GM21526 (cell line): ENCODE data around the gene CDKN2B-AS1.

Experiments used
- ATAC-seq: cut with Tn5 transposase; IDR thresholded peaks from one replicate; pipeline ENCODE4 v1.9.1; 2021; ENCODE audit warnings: moderate library complexity; ENCODE audit not compliant: unreplicated experiment, low FRiP score

The CDKN2B-AS1 gene

DNA sequence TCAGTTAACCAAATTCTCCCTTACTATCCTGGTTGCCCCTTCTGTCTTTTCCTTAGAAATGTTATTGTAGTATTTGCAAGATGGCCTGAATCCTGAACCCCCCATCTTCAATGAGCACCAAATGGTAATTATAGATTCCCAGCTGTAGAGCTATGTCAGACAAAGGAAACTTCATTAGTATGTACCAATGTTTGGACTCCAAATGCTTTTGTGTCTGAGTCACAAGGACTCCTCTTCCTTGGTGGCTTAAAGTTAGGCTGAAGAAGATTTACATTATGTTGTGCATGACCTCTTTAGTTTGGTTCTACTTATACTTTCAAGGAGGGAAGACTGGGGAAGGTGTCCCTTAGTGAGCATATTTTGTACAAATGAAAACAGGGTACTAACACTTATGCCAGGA, 120.4 kb downstream of the CDKN2B-AS1 start:
- ATAC-seq, result no peak

DNA sequence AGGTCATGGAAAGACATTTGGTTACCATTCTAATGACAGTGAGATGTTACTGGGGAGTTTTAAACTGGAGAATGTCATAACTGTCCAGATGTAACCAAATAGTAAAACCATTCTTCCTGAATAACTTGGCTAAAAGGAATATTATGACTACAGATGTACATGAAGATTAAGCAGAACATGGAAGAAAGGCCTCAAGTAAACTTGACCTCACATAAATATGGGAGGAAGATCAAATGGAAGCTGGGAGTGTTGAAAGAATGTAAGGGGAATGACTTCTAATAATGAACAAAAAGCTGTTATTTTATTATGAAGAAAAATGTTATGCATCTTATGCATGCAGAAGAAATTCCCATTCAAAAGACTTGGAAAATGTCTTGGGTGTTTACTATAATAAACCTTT, 122.2 kb downstream of the CDKN2B-AS1 start:
- no peak for ATAC-seq

DNA sequence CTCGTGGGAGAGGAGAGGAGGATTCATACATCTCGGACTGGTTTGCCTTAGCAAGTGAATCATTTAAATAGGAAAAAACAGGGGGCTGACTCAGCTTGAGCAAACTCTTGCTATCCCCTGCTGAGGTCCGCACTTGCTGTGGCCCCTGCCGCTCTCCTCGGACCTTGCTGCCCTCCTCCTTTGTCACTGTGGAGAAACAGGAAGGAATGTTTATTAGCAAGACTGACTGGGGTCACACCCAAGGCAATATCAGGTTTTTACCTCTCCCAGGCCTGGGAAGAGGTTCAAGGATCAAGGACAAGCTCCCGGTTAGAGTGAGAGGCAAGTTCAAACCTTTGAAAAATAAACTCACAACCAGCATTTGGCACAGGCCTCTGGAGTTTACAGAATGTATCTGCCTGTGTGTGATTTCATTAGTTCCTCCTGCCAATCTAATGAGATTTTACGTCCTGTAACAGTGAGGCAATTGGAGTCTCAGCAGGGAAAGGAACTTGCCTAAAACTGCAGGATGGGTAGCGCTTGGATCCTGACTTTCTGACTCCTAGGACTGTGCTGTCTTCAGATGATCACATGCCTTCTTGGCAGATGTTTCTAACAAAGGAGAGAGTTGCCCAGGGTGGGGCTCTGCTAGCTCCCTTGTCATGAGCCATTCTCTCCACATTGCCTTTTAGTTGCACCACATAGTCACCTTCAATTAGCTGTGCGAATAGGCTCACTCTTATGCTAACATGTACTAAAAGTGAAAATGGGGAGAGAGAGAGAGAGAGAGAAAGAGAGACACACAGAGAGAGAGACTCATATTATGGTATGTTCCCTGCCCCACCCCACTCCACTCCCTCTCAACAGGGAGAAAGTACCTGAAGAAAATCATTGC, 123.2 kb downstream of the CDKN2B-AS1 start:
- ATAC-seq, result no peak

DNA sequence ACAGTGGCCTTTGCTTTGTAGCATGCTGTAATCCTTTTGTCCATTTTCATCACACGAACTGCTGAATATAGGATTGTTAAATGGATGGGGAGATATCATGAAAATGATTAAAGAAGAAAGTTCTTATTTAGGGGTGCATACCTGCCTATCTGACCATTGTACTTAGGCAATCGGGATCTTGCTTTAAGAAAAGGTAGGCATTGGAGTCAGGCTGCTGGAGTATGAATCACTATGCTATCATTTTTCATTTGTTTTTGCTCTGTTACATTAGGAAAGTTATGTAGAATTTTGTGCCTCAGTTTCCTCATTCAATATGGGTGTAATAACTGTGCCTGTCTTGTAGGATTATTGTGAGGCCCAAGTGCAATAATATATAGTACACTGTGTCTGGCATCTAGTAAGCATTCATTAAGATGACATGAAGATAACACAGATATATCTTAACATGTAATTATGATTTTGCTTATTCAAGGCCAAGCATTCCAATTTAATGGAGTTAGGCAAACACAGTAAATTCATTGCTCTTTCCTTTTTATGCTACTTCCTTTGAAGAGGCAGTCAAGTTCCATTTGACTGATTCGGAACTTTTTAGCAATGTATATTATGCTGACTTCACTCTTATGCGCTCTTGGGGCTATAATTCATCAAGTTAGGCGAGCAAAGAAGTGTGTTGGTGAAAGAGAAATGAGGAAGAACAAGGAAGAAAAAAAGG, 124.4 kb downstream of the CDKN2B-AS1 start:
- no peak for ATAC-seq

DNA sequence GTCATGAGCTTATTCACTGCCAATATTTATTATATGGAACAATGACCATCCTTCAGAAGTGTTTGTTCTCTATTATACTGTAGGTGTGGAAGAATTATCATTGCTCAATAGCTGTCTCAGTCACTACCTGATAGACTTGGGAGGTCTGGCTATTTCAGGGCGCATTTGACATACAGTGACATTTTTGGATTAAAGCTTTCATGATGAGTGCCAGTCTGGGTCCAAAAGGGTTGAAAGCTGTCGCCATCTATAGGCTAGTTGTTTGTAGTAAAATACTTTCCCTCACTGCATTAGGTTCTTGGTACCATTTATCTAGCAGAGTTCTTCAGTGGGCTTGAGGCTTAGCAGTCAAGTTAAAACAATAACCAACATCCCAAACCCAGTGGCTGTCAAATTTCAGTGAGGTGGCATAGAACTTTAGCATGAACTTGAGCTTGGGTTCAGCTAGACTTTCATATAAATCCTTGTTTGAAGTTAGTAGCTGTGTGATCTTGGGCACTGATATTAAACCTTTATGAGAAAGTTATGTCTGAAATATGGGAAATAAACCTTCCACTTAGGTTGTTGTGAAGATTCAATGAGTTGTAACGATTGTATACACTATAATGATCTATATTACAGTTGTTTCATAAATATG, 125.0 kb downstream of the CDKN2B-AS1 start:
- no peak for ATAC-seq

DNA sequence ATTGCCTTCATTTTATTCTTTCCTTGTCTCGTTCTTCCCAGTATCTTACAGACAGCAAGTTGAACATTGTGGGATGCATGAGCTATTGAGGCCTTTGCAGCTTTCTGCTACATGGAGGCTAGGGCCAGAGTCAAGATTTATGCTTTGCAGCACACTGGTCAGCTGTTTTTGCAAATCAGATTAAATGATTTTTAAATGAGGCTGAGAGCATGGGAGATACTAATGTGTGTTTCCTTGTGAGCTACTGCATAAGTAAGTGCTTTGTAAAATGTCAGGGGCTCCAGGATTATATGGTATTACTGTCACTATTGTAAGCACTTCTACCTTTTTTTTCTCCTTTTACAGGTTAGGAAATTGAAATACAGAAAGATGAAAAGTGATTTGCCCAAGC, 125.6 kb downstream of the CDKN2B-AS1 start:
- no peak for ATAC-seq

DNA sequence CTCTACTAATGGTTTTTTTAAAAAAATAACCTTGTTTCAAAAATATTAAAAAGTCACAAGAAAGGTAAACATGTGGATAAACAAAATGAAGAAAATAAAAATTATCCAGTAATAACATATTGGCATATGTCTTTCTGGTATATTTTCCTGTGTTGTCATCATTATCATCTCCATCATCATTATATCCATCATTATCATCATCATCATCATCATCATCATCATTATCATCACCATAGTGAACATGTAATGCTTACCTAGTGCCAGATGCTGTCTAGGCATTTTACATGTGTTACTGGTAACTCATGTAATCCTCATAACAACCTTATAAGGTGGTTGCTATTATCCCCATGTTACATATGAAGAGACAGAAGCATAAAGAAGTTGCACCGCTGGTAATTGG, 126.0 kb downstream of the CDKN2B-AS1 start:
- no peak for ATAC-seq

DNA sequence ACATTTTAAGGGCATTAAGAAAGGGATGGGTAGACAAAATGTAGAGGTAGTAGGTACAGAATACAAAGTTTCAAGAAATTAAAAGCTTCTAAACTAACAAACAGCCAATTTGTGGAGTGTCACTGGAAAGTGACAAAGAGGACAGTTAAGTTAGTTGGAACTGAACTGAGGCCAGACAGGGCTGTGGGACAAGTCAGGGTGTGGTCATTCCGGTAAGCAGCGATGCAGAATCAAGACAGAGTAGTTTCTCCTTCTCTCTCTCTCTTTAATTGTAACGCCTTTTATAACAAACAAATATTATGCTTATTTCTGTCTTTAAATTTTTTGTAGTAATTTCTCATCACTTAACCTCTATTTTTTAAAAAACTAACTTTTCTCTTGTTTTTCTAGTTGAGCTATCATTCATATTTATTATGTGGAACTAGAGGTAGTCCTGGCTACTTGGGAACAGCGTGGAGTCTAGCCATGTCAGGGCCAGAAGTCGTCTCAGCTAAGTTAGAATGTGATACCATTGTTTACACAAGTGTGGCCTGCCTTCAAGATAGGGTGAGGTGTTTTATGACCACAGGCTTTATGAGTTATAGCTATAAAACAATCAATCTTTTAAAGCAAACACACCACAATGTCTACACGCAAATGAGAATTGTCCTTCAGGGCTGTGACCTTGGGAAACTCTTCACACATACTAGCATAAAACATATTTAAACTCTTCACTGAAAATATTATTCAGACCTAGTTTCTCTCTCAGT, 129.8 kb downstream of the CDKN2B-AS1 start:
- no peak for ATAC-seq

DNA sequence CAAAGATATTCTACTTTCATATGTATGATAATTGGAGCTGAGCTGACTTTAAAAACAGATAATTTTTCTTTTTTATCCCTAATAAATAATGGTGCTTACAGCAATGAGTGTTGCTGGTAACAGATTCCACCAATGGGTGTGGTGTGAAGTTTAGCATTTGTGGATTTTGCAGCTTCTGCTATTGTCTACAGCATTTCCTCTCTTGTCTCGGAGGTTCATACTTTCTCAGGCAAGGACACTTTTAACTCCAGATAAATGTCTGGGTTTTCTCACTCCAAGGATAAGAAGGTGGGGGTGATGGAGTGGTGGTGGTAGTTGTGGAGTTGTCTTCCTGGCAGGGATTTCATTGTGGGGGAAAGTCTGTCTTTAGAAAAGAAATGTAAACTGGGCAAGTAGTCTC, 134.5 kb downstream of the CDKN2B-AS1 start:
- no peak for ATAC-seq

DNA sequence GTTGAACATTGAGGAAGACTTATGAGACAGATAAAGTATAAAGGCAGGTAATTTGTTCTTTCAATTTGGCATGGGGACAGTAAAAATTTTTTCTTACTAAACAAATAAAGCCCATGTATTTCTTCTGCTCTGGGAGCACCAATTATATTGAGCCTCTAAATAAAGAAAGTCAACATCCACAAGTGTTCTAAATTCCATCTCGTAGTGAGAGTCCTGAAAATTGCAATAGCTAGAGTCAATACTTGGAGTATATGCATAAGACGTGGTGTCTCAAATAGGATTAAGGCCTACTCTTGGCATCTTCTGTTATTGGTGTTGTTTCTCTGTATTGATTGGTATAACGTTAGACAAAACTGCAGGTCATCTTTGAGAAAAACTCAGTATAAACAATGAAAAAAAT, 135.0 kb downstream of the CDKN2B-AS1 start:
- ATAC-seq, result no peak

DNA sequence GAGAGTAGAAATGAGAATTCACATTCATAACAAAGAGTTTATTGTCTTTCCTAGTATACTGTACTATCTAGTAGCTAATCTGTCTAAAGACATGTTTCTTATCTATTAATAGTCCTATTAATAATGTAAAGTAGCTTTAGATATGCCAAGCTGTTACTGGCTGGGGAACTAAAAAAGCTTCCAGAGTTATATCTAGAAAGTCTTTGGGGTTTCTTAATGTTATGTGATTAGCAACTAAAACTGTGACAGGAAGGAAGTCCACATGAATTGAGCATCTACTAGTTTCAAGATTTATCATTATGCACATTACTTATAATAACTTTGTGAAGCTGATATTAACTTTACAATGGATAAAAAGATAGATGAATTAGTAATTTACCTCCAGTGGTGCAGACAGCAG, 137.2 kb downstream of the CDKN2B-AS1 start:
- ATAC-seq, result no peak

DNA sequence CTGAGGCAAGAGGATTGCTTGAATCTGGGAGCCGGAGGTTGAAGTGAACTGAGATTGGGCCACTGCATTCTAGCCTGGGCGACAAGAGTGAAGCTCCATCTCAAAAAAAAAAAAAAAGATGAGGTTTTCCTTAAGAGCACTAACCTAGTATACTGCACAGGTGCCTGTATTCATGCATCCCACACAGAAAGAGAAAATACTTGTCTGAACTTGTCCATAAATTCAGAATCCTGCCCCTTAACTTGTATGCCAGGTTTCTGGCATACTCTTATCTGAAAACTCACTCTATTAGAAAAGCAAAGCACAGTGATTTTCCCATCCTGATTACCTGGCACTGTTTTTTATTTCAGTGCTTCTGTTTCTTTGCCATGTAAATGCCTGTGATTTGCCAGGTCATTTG, 139.8 kb downstream of the CDKN2B-AS1 start:
- no peak for ATAC-seq

DNA sequence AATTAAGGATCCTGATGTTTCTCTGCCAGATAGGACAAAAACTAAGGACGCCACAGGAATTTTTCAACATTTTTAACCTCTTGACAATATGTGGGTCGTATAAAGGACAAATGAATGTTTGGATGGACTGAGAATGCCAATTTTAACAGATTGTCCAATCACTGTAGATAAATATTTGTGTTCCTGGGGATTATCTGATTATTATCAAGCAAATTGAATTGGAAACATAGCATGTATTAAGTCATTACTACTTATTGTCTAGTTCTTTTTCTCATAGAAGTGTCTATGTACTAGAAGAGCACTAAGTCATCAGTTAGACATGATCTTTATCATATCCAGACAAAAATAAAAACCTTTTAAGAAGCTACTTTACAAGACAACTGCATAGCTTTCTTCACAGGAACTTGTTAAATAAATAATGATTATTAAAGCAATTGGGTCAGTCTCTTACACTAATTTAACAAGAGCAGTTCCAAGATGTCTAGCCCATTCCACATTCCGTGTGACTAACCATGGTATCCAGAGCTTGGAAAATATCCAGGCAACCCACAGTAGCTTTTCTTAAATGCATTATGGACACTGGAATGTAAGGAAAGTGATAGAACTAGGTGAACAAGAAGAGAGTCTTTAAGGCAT, 142.0 kb downstream of the CDKN2B-AS1 start:
- no peak for ATAC-seq

DNA sequence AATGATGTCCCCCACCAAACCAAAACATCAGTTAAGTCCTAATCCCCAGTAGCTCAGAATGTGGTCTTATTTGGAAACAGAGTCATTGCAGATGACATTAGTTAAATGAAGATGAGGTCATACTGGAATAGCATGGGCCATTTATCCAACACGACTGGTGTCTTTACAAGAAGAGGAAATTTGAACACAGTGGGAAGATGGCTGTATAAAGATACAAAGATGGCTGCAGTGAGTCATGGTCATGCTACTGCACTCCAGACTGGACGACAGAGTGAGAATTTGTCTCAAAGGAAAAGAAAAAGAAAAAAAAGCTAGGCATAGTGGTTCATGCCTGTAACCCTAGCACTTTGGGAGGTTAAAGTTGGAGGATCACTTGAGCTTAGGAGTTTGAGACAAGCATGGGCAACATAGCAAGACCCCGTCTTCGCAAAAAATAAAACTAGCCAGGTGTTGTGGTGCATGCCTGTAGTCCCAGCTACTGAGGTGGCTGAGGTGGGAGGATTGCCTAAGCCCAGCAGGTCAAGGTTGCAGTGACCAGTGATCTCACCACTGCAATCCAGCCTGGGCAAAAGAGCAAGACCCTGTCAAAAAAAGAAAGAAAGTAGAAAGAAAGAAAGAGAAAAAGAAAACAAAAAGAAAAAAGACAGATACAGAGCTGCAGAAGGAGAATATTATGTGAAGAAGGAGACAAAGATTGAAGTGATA, 144.5 kb downstream of the CDKN2B-AS1 start:
- ATAC-seq, result no peak

DNA sequence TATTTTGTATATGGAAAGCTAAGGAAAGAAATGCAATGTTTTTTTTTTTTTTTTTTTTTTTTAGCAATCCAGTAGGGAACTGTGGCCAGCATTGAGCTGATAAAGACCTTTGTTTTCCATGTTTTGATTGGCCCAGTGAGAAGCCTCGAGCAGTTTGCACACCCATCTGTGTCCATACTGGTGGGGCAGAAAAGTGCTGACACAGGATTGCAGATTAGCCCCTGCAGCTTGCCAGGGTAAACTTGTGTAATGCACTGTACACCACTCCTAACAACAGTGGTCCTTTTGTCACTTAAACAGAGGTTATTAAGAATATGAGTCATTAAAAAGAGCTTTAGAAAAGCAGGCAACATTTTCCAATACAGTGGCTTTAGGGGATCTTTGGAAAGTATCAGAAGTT, 147.3 kb downstream of the CDKN2B-AS1 start:
- ATAC-seq, result no peak

DNA sequence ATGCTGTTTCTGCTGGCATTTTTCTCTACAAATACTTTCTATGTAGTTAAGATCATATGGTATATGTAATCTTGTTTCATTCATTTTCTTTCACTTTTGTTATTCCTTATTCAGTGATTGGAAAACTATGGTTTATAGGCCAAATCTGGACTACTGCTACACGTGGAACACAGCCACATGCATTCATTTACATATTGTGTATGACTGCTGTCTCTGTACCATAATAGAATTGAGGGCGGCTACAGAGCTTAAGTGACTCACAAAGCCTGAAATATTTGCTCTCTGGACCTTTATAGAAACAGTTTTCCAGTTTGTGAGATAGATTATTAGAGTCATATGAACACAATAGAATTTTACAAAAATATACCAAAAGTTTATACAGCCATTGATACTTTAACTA, 148.1 kb downstream of the CDKN2B-AS1 start:
- no peak for ATAC-seq

DNA sequence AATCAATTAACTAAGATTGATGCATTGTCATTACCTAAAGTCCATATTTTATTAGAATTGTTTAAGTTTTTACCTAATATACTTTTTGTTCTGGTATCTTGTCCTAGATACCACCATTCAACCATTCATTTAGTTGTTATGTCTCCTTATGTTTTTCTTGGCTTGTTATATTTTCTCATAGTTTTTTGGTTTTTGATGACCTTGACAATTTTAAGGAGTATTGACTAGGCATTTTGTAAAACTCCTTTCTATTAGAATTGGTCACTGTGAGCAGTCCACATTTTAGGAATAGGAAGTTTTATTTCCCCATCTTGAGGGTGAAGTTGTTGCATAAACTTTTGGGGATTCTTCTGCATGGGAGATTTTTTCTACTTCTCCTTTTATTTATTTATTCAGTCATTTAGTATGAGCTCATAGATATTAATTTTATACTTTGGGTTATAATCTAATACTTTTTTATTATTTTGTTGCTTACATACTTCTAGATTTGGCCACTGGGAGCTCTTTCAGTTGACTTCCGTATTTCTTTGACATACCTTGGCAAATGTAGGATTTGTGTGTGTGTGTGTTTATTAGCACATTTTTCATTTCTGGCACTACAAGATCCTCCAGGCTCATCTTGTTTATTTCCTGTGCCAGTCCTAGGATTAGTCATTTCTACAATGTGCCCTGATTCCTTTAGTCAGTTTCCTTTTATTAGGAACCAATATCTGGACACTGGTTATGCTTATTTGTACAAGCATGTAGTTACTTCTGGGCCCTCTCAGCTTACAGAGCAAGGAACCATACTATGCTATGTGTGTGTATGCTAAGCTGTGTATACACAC, 149.4 kb downstream of the CDKN2B-AS1 start:
- no peak for ATAC-seq

DNA sequence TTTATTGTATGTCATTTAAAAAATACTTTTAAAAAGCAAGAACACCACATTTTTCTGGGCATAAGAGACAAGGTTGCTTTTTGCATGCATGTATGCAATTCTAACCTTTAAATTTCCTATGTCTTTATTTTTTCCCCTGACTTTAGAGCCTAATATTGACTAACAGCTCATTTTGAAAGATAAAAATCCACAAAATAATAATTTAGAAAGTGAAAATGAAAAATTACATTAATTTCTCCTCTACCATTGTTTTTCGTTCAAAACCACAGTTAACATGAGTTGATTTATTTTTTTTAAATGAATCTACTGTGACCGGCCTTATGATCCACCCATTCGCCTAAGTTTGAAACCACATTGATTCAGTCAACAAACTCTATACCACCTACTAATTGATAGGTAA, 152.0 kb downstream of the CDKN2B-AS1 start:
- no peak for ATAC-seq
